Uterus (tissue), 4 donors: Measurements from ENCODE around the gene DDX42. TPM values are rescaled to one million over a fixed set of nuclear protein-coding genes. Genes with fewer than 3 reads are reported as not detected.

Source experiments
- DNase-seq, 2 donors: peaks; one replicate each; pipeline ENCODE4 v3.0.0-alpha.2; 2019 to 2020
- H3K27ac ChIP-seq, 2 donors: fragments of 200-600 bp; sonication (generic); 1 replicate in 1 of 2; 2 replicates in 1 of 2; pipeline ENCODE4 v1.5.1; 2016 to 2018
- H3K27me3 ChIP-seq, 2 donors: fragments of 200-600 bp; sonication (generic); one replicate each; pipeline ENCODE4 v1.5.1; 2018 to 2019; ENCODE audit warnings: control low read depth in 1 of 2
- H3K36me3 ChIP-seq, 2 donors: fragments of 200-600 bp; sonication (generic); one replicate each; pipeline ENCODE4 v1.5.1; 2019; ENCODE audit warnings: control low read depth in 1 of 2
- H3K4me1 ChIP-seq, 2 donors: fragments of 200-600 bp; sonication (generic); one replicate each; pipeline ENCODE4 v1.5.1; 2018 to 2019; ENCODE audit warnings: control low read depth in 1 of 2
- H3K4me3 ChIP-seq, 2 donors: fragments of 200-600 bp; sonication (generic); 1 replicate in 1 of 2; 2 replicates in 1 of 2; pipeline ENCODE4 v1.5.1; 2018 to 2019; ENCODE audit warnings: mild to moderate bottlenecking in 1 of 2
- H3K9me3 ChIP-seq, 2 donors: fragments of 200-600 bp; sonication (generic); one replicate each; pipeline ENCODE4 v1.5.1; 2019; ENCODE audit warnings: control low read depth in 1 of 2
- CTCF ChIP-seq, 4 experiments: fragments of 200-600 bp in 2 of 4; fragments of 450-650 bp in 2 of 4; sonication (generic) in 2 of 4; IDR thresholded peaks; one replicate each; pipeline ENCODE4 v1.5.1; 2016 to 2019; ENCODE audit warnings: antibody characterized with exemption in 4 of 4, mild to moderate bottlenecking in 2 of 4, moderate library complexity in 1 of 4
- POLR2A ChIP-seq, 2 donors: fragments of 450-650 bp; IDR thresholded peaks; one replicate each; pipeline ENCODE4 v1.6.1; 2016; ENCODE audit warnings: antibody characterized with exemption in 2 of 2, mild to moderate bottlenecking in 1 of 2, moderate library complexity in 1 of 2
- intact Hi-C: fragments of 100-400 bp; cut with DNase I; formaldehyde crosslinking; loops from one replicate; pipeline ENCODE4 v1.15.1; 2023; ENCODE audit warnings: low total_unique reads
- total RNA-seq, 4 donors: library from RNA; depleted of rRNA in 3 of 4; stranded (reverse); fragments of >200 nt in 3 of 4; gene quantifications; one replicate each; pipeline versions ENCODE4 v1.1.0 to v1.2.4, GENCODE V29; 2014 to 2023
- donor health status: DM: yes; HTN: yes; CAD: no.

DDX42 gene
- total RNA-seq, 4 donors from 2014 or later = 89.9 to 180 (median 150) TPM

DNA sequence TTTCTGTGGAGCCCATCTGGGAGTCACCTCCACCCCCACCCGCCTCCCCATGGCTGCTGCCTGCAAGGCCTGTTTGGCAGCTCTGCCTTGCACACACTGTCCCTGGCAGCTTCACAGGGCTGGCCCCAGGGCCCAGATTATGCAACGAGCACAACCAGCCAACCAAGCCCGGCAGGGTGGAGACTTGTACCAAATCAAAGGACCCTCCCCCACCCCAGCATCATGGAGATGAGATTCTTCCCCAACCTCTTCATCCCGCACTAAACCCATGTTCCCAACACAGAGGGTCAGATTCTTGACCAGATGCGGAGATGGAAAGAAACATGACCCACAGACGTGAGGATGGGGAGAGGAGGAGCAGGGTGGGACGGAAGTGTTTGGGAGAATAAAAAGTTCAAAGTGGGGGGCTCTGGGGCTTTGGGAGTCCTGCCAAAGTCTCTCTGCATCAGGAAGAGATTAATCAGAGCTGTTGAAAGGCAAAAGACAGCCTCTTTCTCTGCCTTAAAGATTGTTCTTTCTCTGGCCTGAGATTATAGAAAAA is 64.7 kb downstream of the DDX42 start:
- intact Hi-C loops = no loop called here
- TF ChIP-seq POLR2A (IDR thresholded peaks at IDR 0.05) = peak in 1 of 2 donors; percentile 34
- TF ChIP-seq CTCF (IDR thresholded peaks at IDR 0.05) = no peak
- DNase-seq = peak; percentile 91 to 94
- no peaks in the 10 kb centered on the region for H3K9me3 ChIP-seq
- H3K27ac ChIP-seq = peak overlapping the region; percentile 86 to 95
- H3K27me3 ChIP-seq = peaks cover 0 to 3% of the 10 kb centered on the region in 2 donors
- peaks cover 14 to 20% of the 10 kb centered on the region in 2 donors for H3K4me1 ChIP-seq
- no peaks in the 10 kb centered on the region for H3K36me3 ChIP-seq
- peak overlapping the region in 1 of 2 donors; percentile 1 for H3K4me3 ChIP-seq

DNA sequence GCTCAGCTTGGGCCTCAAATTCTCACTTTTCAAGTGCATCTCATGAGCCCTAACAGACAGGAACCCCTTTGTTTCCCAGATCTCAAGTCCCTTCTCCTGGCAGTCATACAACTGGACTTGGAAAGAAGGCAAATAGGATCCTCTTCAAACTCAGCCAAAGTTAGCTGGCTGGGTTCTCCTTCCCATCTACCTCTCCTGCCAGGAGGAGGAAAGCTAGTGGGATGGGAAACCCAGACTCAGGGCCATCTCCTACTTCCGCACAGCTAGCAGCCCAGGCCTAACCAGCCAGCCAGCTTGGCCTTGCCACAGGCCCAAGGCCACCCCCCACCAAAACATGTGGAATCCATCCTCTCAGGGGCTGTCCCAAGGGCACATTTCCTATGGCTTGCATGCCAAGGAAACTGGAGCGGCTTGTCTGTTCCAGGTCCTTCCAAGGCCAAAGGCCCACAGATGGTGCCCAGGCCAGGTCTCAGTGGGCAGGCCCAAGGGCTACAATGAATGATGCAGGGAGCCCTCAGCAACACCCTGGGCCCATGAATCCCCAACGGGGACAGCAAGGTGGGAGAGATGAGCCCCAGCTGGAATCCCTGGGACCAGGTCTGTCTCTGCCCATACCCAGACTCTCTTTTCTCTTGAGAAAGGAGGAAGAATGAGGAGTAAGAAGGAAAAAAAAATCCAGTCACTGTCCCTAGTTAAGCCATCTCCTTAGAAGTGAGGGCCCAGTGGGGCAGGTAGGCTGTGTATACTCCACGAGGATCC is 66.8 kb downstream of the DDX42 start:
- Histone ChIP-seq H3K27me3 (peaks cover 0 to 3% of the 10 kb centered on the region in 2 donors), H3K4me1 (peaks cover 14 to 20% of the 10 kb centered on the region in 2 donors), H3K9me3 (no peaks in the 10 kb centered on the region), H3K36me3 (no peaks in the 10 kb centered on the region), H3K27ac (peak overlapping the region; percentile 86 to 95), H3K4me3 (peak overlapping the region; percentile 58 to 70)
- TF ChIP-seq CTCF (IDR thresholded peaks at IDR 0.05) = no peak
- TF ChIP-seq POLR2A (IDR thresholded peaks at IDR 0.05) = no peak
- intact Hi-C loops = no loop called here
- DNase-seq = no peak

- H3K4me1 ChIP-seq = peaks cover 14 to 20% of the 10 kb centered on the region in 2 donors
- peak overlapping the region; percentile 58 to 70 for H3K4me3 ChIP-seq
- no peaks in the 10 kb centered on the region for H3K9me3 ChIP-seq
- intact Hi-C loops = no loop called here
- H3K27me3 ChIP-seq = peaks cover 0 to 3% of the 10 kb centered on the region in 2 donors
- TF ChIP-seq POLR2A (IDR thresholded peaks at IDR 0.05) = no peak
- TF ChIP-seq CTCF (IDR thresholded peaks at IDR 0.05) = no peak
- DNase-seq = peak; percentile 57 to 64
- no peaks in the 10 kb centered on the region for H3K36me3 ChIP-seq
- H3K27ac ChIP-seq = peak overlapping the region; percentile 86 to 95
Measured at GRCh38 chr17:63841350-63842172, 67.6 kb downstream of the DDX42 start.

GRCh38 chr17:63842173-63842539 is 68.2 kb downstream of the DDX42 start:
- Histone ChIP-seq H3K36me3 (no peaks in the 10 kb centered on the region), H3K27ac (peak overlapping the region; percentile 86 to 95), H3K4me3 (peak overlapping the region; percentile 58 to 70), H3K4me1 (peaks cover 14 to 17% of the 10 kb centered on the region in 2 donors), H3K27me3 (peaks cover 0 to 3% of the 10 kb centered on the region in 2 donors), H3K9me3 (no peaks in the 10 kb centered on the region)
- intact Hi-C loops = no loop called here
- no peak for TF ChIP-seq POLR2A (IDR thresholded peaks at IDR 0.05)
- no peak for TF ChIP-seq CTCF (IDR thresholded peaks at IDR 0.05)
- peak; percentile 40 to 51 for DNase-seq
